Kidney capillary endothelial cell (primary cell): ENCODE data around the gene ABCA4.
A peak's percentile ranks its signal among the peaks of the same experiment; 100 is the strongest.
"Not testable (repeated sequence)": the region's sequence is repeated elsewhere in the genome, so short reads cannot be mapped to it uniquely, and the experiment has no call there.

Source experiments
- DNase-seq: peaks from one replicate; pipeline ENCODE4 v3.0.0-alpha.2; 2018; ENCODE audit warnings: low spot score

The ABCA4 gene

DNA sequence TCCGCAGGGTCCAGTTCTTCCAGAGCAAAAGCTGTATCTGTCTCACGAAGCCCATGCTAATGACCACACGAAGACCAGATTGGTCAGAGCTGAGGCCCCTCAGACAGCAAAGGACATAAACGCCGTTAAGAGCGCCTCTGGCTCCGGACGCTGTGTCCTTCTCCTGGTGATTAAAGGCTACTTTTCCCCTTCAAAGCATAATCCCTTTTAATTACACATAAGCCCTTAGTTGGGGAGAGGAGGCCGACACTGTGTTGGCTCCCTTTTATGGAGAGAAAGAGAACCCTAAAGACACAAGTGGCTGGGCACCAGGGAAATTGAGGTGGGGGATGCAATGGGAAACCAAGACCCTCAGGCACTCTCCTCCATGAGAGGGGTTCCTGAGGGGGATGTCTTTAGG lies at the start of gene ABCA4:
Gene ABCA4 (minus strand): TSS at position 158 of the 400 bp plus-strand sequence. CDS start 103 bp downstream, at position 55.
- no peak for DNase-seq

GRCh38 chr1:94169126-94169525 lies 48.2 kb upstream of the ABCA4 start:
- no peak for DNase-seq

DNA sequence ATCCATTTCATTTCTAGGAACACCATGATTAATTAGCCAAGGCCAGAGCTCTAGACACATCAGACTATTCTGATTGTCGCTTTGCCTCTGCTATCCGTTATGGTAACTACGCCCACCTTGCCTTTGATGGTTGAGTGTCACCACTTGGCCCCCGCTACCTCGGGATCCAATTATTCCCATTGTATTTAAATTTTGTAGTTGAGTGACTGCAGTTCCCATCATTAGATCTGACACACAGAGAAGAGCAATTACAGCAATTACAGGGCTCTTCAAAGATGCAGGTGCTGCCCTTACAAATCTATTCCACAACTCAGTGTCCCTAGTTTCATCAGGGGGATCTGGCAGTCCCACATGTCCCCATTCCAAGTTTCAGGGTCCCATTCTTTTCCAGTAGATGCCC lies 44.9 kb upstream of the ABCA4 start:
- DNase-seq = no peak

- DNase-seq = not testable (repeated sequence)
Observed at GRCh38 chr1:94164885-94165284, 43.9 kb upstream of the ABCA4 start.

GRCh38 chr1:94164121-94164520 lies 43.2 kb upstream of the ABCA4 start:
- DNase-seq = not testable (repeated sequence)

GRCh38 chr1:94163249-94163648 lies 42.3 kb upstream of the ABCA4 start:
- DNase-seq = not testable (repeated sequence)

DNA sequence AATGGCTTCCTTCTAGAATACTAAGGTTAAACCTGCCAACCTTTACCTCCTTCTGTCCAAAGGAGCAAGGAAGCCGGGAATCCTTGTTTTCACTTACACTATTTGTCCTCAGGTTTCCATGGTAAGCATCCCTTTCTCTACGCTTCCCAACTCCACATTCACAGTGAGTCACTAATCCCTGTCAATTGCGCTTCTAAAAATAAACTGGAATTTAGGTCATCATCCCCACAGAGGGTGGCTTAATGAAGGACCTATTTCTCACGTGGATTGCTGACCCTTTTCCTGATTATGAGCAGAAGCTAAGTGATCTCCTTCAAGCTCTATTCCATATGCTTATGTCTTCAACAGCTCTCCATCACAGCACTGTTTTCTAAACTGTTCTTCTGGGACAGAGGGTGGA lies 39.9 kb upstream of the ABCA4 start:
- DNase-seq = peak; percentile 63

DNA sequence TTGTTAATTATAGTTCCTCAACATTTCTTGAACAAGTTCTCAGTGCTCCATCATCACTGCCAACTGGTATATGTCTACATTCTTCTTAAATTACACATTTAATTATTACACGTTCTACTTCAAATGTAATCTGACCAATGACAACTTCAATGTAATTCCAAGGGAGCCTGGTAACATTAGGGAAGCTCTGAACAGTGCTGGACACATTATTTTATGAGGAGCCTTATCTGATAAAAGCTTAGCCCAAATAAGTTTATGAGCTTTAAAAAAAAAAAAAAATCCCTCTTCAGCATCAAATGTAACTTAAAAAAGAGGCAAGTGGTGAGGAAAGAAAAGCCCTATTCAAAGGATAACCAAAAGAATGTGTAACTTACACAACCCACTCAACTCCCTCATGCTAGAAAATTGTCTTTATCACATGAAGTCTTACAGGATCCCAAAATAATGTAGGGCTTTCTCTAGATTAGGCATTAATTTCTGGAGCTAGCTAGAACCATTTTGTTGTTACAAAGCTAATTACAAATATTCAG lies 35.2 kb upstream of the ABCA4 start:
- no peak for DNase-seq

- no peak for DNase-seq
Observed at GRCh38 chr1:94154989-94155388, 34.0 kb upstream of the ABCA4 start.

DNA sequence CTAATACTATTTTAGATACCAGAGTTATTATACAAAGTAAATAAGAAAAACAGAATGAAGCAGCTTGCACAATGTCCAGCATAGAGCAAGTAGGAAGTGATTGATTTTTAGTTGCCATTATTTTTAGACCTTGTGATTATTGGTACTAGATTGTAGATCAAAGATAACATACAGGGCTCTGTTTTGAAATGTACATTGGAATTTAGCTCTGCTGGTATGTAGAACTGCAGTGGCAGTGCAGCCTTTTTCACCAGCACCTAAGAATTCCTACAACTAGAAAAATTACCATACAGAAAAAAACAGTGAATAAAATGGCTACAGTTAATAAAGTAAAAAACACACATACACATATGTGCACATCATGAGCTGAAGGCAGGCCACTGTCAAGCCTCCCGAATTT lies 32.2 kb upstream of the ABCA4 start:
- no peak for DNase-seq

GRCh38 chr1:94149166-94149565 lies 28.2 kb upstream of the ABCA4 start:
- DNase-seq = not testable (repeated sequence)

DNA sequence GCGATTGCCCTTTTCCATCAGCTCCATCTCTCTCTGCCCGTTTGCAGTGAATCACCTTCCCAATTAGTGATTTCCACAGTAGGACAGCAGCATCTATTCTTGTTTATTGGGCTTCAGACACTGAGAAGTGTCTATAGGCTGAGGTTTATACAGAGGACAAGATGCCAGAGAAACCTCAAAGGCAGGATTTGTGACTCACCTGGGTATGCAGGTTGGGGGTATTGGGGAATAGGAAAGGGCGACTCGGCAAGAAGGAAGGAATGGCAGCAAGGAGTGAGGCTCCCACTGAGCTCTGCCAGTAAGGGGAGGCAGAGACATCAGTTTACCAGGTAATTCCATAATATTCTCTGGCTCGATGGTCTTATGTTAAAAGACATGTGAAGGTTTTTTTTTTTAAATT lies 25.3 kb upstream of the ABCA4 start:
- DNase-seq = no peak

DNA sequence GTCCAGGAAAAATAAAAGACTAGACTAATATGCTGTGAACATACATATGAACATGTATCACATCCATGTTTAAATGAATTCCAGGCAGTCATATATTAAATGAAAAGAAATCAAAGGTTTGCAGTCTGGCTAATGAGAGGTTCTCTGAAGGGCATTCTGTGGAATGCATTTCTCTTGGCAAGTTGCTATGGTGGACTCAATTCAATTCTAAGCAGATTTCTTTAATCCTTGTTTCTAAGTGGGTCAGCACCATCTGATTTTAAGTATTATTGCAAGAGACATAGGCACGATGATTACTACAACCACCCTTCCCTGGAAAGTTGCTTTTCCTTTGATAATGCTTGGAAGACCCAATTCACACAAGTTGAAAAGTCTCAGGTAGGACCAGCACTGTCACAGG lies 23.9 kb upstream of the ABCA4 start:
- no peak for DNase-seq

DNA sequence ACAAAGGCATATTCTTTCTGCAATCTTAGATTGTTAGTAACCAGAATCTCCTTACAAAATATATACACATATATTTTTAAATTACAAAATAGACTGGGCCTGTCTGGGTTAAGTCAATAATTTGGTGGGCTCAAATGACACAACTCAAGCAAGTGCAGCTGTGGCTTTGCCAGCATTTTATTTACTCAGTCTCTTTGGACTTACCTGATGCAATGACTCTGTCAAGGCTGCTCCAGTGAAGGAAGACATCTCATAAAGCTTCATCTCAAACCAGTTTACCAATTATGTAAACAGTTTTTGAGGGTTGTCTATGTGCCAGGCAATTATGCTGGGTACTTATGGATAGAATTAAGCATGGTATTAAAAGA lies 22.8 kb upstream of the ABCA4 start:
- DNase-seq = no peak

- DNase-seq = no peak
Observed at GRCh38 chr1:94143173-94143808, 22.3 kb upstream of the ABCA4 start.

GRCh38 chr1:94142583-94142982 lies 21.6 kb upstream of the ABCA4 start:
- no peak for DNase-seq

- DNase-seq = peak; percentile 67
Observed at GRCh38 chr1:94142022-94142421, 21.1 kb upstream of the ABCA4 start.

GRCh38 chr1:94132111-94132510 lies 11.2 kb upstream of the ABCA4 start:
- no peak for DNase-seq

DNA sequence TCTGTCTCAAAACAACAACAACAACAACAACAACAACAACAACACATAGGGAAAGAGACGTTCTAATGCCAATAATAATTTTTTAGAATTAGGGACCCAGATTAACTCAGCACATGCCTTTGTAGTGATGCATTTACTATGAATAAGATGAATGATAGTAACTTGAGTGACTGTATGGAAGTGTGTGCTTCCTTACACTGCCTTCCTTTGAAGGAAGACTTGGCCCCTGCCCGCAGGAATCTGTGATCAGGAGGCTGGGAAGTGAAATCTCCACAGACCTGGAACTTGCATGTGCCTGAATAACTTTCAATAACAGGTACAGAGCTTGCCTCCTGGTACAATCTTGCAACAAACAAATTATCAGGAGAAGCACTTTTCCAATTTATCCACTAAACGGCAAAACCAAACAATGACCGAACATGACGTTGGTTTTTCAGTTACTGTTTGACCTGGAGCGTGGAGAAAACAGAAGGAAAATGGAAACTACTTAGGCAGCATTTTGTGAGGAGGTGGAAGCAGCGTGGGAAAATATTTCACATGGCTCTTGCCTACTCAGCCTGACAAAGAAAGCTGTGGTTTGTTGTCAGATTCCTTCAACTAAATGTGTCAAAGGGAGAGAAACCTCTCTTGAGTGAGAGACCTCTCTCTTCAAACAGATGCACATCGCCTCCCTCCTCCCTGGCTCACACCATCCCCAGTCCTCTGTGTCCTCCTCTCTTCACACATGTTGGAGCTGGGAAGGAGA lies 10.1 kb upstream of the ABCA4 start:
- DNase-seq = peak; percentile 30

GRCh38 chr1:94126651-94127050 lies 5.7 kb upstream of the ABCA4 start:
- DNase-seq = no peak

DNA sequence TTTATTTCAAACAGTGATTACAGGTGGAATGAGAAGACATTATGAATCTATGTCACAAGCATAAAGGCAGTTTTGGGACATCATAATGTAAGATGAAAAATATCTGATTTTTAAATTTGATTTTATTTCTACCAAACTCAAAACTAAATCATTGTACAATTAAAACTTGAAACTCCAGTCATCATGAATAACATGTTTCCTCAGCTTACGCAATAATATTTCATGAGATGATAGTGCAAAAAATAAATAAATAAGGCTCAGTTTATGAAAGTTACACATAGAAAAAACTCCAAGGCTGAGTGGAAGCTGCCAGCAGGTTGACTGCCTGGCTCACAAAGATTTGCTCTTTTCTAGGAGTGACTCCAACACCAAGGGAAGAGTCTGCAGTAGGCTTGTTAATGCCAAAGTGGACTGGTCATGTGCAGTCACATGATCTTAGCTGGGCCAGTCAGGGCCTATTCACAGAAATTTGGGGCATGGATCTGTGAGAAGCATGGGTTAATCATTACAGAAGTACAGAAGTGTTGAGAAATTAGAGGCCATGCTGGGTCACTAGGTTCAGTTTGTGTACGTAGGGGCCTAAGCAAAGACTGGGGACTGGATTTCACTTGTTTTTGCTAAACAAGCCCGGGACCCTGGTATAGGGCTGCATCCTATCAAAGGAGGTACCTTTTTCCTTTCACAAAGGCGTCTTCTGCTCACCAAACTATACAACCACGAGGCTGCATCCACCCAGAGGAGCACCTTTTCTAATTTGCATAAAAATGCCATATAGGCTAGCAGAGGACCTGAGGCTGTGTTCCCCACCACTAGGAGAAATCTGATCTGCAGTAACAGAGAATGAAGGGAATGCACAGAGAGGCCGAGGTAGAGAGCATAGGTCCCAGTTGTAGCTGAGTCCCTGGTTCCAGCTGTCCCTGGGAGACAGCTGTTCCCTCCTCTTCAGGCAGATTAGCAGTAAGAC lies 4.9 kb upstream of the ABCA4 start:
- no peak for DNase-seq

- no peak for DNase-seq
Observed at GRCh38 chr1:94124538-94124937, 3.6 kb upstream of the ABCA4 start.
